ENCODE measurements around the gene SAP30BP. TPM values are rescaled to one million over a fixed set of nuclear protein-coding genes. Genes with fewer than 3 reads are reported as not detected.
A peak's percentile ranks its signal among the peaks of the same experiment; 100 is the strongest.

Gene SAP30BP
- total RNA-seq, 1 experiment from 2014 or later: 149 TPM

DNA sequence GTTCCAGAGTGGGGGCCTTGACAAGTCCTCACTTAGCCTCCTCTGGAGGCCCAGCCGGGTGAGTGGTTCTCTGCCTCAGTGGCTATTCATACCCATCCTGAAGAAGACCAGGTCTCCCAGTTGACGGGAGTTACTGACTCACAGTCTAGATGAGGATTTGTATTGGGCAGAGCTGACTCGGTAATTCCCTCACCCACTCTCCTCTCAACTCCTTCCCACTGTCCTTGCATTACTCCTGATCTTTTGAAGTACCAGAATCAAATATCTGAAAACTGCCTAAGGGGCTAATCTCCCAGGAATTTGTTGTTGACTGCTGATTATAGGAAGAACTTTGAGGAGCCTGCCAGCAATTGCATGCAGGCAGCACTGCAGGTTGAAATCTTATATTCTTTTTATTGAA lies 14.2 kb downstream of the SAP30BP start:
- BruUV-seq (replicated peaks): no TSS peak
- ChIA-PET RAD21 (ENCODE audit: low non-redundant PET in 1 of 2, low total read pairs in 2 of 2, uncharacterized antibody in 2 of 2, unreplicated experiment in 2 of 2) (interaction anchor here in 1 of 2 experiments (0.9 to 1.2 kb wide), 2 partner anchors 66 to 69 kb away, joined by 3 read pairs; no protein-coding TSS in a partner anchor), POLR2A (interaction anchor here (1.1 to 6.4 kb wide), 6 partner anchors 12 to 67 kb away, joined by 5 to 41 read pairs (median 12); partner anchors contain the start of genes ITGB4, RECQL5 and SAP30BP), CTCF (interaction anchor here (0.8 to 8.5 kb wide), 5 partner anchors 14 to 84 kb away, joined by 3 to 174 read pairs (median 16); partner anchors contain the start of gene GALK1)
- peaks cover 10 to 19% of the 10 kb centered on the region in 2 experiments; a peak in 3 of 4 replicates for H3K36me3 ChIP-seq (ENCODE audit: control insufficient read depth in 1 of 2, insufficient read depth in 2 of 2, low read length in 2 of 2)
- peak overlapping the region; percentile 48 for H3K27ac ChIP-seq (ENCODE audit: low read depth, low read length)
- no peaks in the 10 kb centered on the region for H3K9me2 ChIP-seq (ENCODE audit: insufficient read depth)
- H3K27me3 ChIP-seq (ENCODE audit: insufficient read depth, low read length): no peaks in the 10 kb centered on the region
- no peaks in the 10 kb centered on the region for H3K9me3 ChIP-seq (ENCODE audit: control insufficient read depth in 1 of 2, insufficient read depth in 1 of 2, low read depth in 1 of 2, low read length in 2 of 2)
- peak overlapping the region; percentile 27 for H3K4me2 ChIP-seq (ENCODE audit: low read length)
- peak overlapping the region; percentile 30 for H3K9ac ChIP-seq (ENCODE audit: low read length)
- peaks cover 62 to 84% of the 10 kb centered on the region in 2 experiments for H3K4me1 ChIP-seq (ENCODE audit: control insufficient read depth in 1 of 2, insufficient read depth in 2 of 2, low read length in 2 of 2)
- intact Hi-C loops (cut with micrococcal nuclease): no loop called here
- no peak overlapping the region for H2AFZ ChIP-seq (ENCODE audit: low read depth, low read length, poor library complexity, severe bottlenecking)
- H4K20me1 ChIP-seq (ENCODE audit: insufficient read depth): no peaks in the 10 kb centered on the region
- peaks cover 96% of the 10 kb centered on the region for H3K79me2 ChIP-seq (ENCODE audit: insufficient read depth, low read length)
- no peak overlapping the region for H3K4me3 ChIP-seq (replicated peaks in 1 of 2; ENCODE audit: low read depth in 1 of 2, low read length in 2 of 2)
- TF ChIP-seq EZH2 (IDR thresholded peaks at IDR 0.05) (no peak), POLR2A (IDR thresholded peaks at IDR 0.05; ENCODE audit: borderline replicate concordance, extremely low read depth, insufficient read depth, insufficient read length) (no peak), SP1 (IDR thresholded peaks at IDR 0.05; ENCODE audit: low read depth) (no peak)
- DNase-seq (ENCODE audit: low read depth, low spot score) (no peak), ATAC-seq (no peak)

DNA sequence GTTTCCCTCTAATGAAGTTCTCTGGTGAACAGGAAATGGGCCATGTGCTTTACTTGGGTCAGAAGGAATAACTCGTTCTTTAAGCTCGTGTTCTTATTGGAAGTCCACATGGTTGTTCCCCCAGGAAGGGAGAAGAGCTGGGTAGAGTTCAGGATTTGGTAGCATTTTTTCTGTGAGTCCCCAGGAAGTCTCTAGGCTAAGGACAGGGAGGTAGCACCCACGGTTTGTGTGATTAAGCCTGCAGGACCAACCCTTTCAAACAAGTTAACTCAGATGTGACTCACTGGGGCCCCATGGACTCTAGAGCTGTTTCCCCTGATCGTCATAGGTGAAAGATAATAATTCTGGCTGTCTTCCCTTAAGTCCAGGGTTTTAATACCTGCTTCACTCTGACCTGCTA lies 16.4 kb downstream of the SAP30BP start:
- peak overlapping the region; percentile 4 to 45; a peak in 3 of 4 replicates for H3K4me3 ChIP-seq (replicated peaks in 1 of 2; ENCODE audit: low read depth in 1 of 2, low read length in 2 of 2)
- TF ChIP-seq, protein P1, sequence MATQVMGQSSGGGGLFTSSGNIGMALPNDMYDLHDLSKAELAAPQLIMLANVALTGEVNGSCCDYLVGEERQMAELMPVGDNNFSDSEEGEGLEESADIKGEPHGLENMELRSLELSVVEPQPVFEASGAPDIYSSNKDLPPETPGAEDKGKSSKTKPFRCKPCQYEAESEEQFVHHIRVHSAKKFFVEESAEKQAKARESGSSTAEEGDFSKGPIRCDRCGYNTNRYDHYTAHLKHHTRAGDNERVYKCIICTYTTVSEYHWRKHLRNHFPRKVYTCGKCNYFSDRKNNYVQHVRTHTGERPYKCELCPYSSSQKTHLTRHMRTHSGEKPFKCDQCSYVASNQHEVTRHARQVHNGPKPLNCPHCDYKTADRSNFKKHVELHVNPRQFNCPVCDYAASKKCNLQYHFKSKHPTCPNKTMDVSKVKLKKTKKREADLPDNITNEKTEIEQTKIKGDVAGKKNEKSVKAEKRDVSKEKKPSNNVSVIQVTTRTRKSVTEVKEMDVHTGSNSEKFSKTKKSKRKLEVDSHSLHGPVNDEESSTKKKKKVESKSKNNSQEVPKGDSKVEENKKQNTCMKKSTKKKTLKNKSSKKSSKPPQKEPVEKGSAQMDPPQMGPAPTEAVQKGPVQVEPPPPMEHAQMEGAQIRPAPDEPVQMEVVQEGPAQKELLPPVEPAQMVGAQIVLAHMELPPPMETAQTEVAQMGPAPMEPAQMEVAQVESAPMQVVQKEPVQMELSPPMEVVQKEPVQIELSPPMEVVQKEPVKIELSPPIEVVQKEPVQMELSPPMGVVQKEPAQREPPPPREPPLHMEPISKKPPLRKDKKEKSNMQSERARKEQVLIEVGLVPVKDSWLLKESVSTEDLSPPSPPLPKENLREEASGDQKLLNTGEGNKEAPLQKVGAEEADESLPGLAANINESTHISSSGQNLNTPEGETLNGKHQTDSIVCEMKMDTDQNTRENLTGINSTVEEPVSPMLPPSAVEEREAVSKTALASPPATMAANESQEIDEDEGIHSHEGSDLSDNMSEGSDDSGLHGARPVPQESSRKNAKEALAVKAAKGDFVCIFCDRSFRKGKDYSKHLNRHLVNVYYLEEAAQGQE (IDR thresholded peaks at IDR 0.05; ENCODE audit: low read depth): no peak
- TF ChIP-seq ZFX (IDR thresholded peaks at IDR 0.05) (no peak), EZH2phosphoT487 (IDR thresholded peaks at IDR 0.05; ENCODE audit: borderline replicate concordance) (no peak), ZBTB33 (IDR thresholded peaks at IDR 0.05; ENCODE audit: extremely low read depth, insufficient replicate concordance, low read length) (no peak), POLR2A (IDR thresholded peaks at IDR 0.05; ENCODE audit: borderline replicate concordance, extremely low read depth, insufficient read depth, insufficient read length) (no peak), TCF7L2 (IDR thresholded peaks at IDR 0.05; ENCODE audit: borderline replicate concordance, extremely low read depth, insufficient read depth, insufficient read length) (no peak), POLR2AphosphoS5 (IDR thresholded peaks at IDR 0.05; ENCODE audit: low read depth, low read length) (peak; percentile 78)
- TF ChIP-seq, protein P2, sequence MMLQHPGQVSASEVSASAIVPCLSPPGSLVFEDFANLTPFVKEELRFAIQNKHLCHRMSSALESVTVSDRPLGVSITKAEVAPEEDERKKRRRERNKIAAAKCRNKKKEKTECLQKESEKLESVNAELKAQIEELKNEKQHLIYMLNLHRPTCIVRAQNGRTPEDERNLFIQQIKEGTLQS (IDR thresholded peaks at IDR 0.05): no peak
- TF ChIP-seq, protein P3, sequence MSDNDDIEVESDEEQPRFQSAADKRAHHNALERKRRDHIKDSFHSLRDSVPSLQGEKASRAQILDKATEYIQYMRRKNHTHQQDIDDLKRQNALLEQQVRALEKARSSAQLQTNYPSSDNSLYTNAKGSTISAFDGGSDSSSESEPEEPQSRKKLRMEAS (IDR thresholded peaks at IDR 0.05): peak; percentile 71; the same call in 1 of the 2 replicates

More for the DNA sequence above, 16.4 kb downstream of the SAP30BP start:
- H3K4me2 ChIP-seq (ENCODE audit: low read length): peak overlapping the region; percentile 84
- ATAC-seq: peak; percentile 79
- RAD21 ChIA-PET (ENCODE audit: low non-redundant PET in 1 of 2, low total read pairs in 2 of 2, uncharacterized antibody in 2 of 2, unreplicated experiment in 2 of 2): interaction anchor here (0.8 to 2.6 kb wide), 6 partner anchors 12 to 65 kb away, joined by 3 to 13 read pairs (median 4); partner anchors contain the start of gene ITGB4 (in 1 of the 2)
- CTCF ChIA-PET: interaction anchor here (0.8 to 8.5 kb wide), 15 partner anchors 9 to 146 kb away, joined by 3 to 174 read pairs (median 5); partner anchors contain the start of genes GALK1, ITGB4, RECQL5 and SAP30BP
- H3K9ac ChIP-seq (ENCODE audit: low read length): peak overlapping the region; percentile 66
- H4K20me1 ChIP-seq (ENCODE audit: insufficient read depth): no peaks in the 10 kb centered on the region
- H3K9me2 ChIP-seq (ENCODE audit: insufficient read depth): no peaks in the 10 kb centered on the region
- POLR2A ChIA-PET: interaction anchor here (0.7 to 6.4 kb wide), 18 partner anchors 9 to 192 kb away, joined by 3 to 41 read pairs (median 4); partner anchors contain the start of genes ITGB4, RECQL5 and SAP30BP
- H2AFZ ChIP-seq (ENCODE audit: low read depth, low read length, poor library complexity, severe bottlenecking): no peak overlapping the region
- BruUV-seq (replicated peaks): no TSS peak
- peaks cover 96% of the 10 kb centered on the region for H3K79me2 ChIP-seq (ENCODE audit: insufficient read depth, low read length)
- intact Hi-C loops (cut with micrococcal nuclease): no loop called here
- peaks cover 70 to 98% of the 10 kb centered on the region in 2 experiments for H3K4me1 ChIP-seq (ENCODE audit: control insufficient read depth in 1 of 2, insufficient read depth in 2 of 2, low read length in 2 of 2)
- H3K27ac ChIP-seq (ENCODE audit: low read depth, low read length): peak overlapping the region; percentile 67
- no peaks in the 10 kb centered on the region for H3K27me3 ChIP-seq (ENCODE audit: insufficient read depth, low read length)
- DNase-seq (ENCODE audit: low read depth, low spot score): peak; percentile 88
- no peaks in the 10 kb centered on the region for H3K9me3 ChIP-seq (ENCODE audit: control insufficient read depth in 1 of 2, insufficient read depth in 1 of 2, low read depth in 1 of 2, low read length in 2 of 2)
- H3K36me3 ChIP-seq (ENCODE audit: control insufficient read depth in 1 of 2, insufficient read depth in 2 of 2, low read length in 2 of 2): peaks cover 2 to 26% of the 10 kb centered on the region in 2 experiments; a peak in 2 of 4 replicates
